DND-41 (cell line): ENCODE measurements around the gene PARVA.

ENCODE experiments used
- ATAC-seq: fragments of 200-7000 bp; cut with Tn5 transposase; 3 replicates; pipeline ENCODE4 v1.9.1; 2021; ENCODE audit warnings: low read depth; ENCODE audit not compliant: insufficient read depth
- DNase-seq: peaks from one replicate; pipeline ENCODE4 v3.0.0-alpha.2; 2020
- H2AFZ ChIP-seq: 2 replicates; pipeline ENCODE4 v1.6.0; 2012; ENCODE audit warnings: low read depth, low read length
- H3K27ac ChIP-seq: 2 replicates; pipeline ENCODE4 v1.5.1; 2012; ENCODE audit warnings: low read length, inconsistent platforms
- H3K27me3 ChIP-seq: fragments of 200-600 bp; sonication (generic); 2 replicates; pipeline ENCODE4 v1.6.0; 2012; ENCODE audit warnings: low read length, mild to moderate bottlenecking, inconsistent platforms; ENCODE audit not compliant: insufficient read depth, poor library complexity
- H3K36me3 ChIP-seq: 2 replicates; pipeline ENCODE4 v1.5.1; 2012; ENCODE audit warnings: low read length, inconsistent platforms; ENCODE audit not compliant: insufficient read depth
- H3K4me1 ChIP-seq: 2 replicates; pipeline ENCODE4 v1.5.1; 2012; ENCODE audit warnings: mild to moderate bottlenecking, low read length; ENCODE audit not compliant: insufficient read depth
- H3K4me2 ChIP-seq: 2 replicates; pipeline ENCODE4 v1.6.0; 2012; ENCODE audit warnings: mild to moderate bottlenecking, moderate library complexity, low read length, inconsistent platforms; ENCODE audit not compliant: insufficient read depth
- H3K4me3 ChIP-seq, 2 experiments: fragments of 200-600 bp in 1 of 2; shearing (Covaris generic) in 1 of 2; 2 replicates each; pipeline ENCODE4 v1.5.1; 2012 to 2016; ENCODE audit warnings: inconsistent platforms in 2 of 2, low read length in 2 of 2, mild to moderate bottlenecking in 2 of 2, low read depth in 1 of 2, moderate library complexity in 1 of 2
- H3K79me2 ChIP-seq: 2 replicates; pipeline ENCODE4 v1.6.0; 2012; ENCODE audit warnings: low read length, inconsistent platforms; ENCODE audit not compliant: insufficient read depth
- H3K9ac ChIP-seq: 2 replicates; pipeline ENCODE4 v1.6.0; 2012; ENCODE audit warnings: low read depth, mild to moderate bottlenecking, inconsistent platforms, low read length, moderate library complexity
- H3K9me3 ChIP-seq: 2 replicates; pipeline ENCODE4 v1.5.1; 2012; ENCODE audit warnings: low read length, moderate library complexity, mild to moderate bottlenecking, inconsistent platforms; ENCODE audit not compliant: insufficient read depth, severe bottlenecking
- H4K20me1 ChIP-seq: 2 replicates; pipeline ENCODE4 v1.6.0; 2012; ENCODE audit warnings: low read length; ENCODE audit not compliant: insufficient read depth
- EZH2 ChIP-seq: IDR thresholded peaks from 3 replicates; pipeline ENCODE4 v1.6.1; 2012; ENCODE audit warnings: borderline replicate concordance, low read depth, mild to moderate bottlenecking, moderate library complexity, low read length, inconsistent platforms; ENCODE audit not compliant: severe bottlenecking
- TF ChIP-seq, protein P1 (sequence below): IDR thresholded peaks from 2 replicates; pipeline ENCODE4 v1.5.1; 2012; ENCODE audit warnings: borderline replicate concordance, low read length, moderate library complexity, mild to moderate bottlenecking; ENCODE audit not compliant: poor library complexity, severe bottlenecking; ENCODE audit errors: extremely low read depth

PARVA gene

DNA sequence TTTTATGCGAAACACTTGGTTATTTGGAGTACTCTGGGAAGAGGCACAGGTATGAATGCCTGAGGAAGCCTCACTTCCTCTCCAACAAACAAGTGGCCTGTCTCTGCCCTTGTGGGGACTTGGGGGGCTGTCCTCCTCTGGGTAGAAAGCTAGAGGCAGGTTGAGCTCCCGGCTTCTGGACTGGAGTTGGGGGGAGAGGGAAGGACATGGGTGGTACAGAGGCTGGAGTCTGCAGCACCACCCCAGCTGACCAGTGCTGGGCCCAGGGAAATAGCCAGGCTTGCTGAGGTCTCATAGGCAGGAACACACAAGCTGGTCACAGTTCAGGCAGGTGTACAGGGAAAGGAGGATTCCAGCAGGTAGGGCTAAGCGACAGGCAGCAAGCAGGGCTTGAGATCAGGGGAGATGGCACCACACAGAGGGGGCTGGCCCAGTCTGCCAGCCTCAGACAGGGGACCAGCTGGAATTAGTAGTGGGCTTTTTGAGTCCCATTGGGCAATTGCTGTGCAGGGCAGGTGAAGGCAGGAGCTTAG lies 161.6 kb downstream of the PARVA start:
- no peak for ATAC-seq
- H3K79me2 ChIP-seq, result no peaks in the 10 kb centered on the region
- no peaks in the 10 kb centered on the region for H3K36me3 ChIP-seq
- no peak overlapping the region for H2AFZ ChIP-seq
- peaks cover 27% of the 10 kb centered on the region for H3K27me3 ChIP-seq
- no peak overlapping the region for H3K27ac ChIP-seq
- H3K9ac ChIP-seq, result no peak overlapping the region
- no peaks in the 10 kb centered on the region for H3K4me1 ChIP-seq
- H4K20me1 ChIP-seq, result no peaks in the 10 kb centered on the region
- no peak for TF ChIP-seq EZH2
- TF ChIP-seq, protein P1, sequence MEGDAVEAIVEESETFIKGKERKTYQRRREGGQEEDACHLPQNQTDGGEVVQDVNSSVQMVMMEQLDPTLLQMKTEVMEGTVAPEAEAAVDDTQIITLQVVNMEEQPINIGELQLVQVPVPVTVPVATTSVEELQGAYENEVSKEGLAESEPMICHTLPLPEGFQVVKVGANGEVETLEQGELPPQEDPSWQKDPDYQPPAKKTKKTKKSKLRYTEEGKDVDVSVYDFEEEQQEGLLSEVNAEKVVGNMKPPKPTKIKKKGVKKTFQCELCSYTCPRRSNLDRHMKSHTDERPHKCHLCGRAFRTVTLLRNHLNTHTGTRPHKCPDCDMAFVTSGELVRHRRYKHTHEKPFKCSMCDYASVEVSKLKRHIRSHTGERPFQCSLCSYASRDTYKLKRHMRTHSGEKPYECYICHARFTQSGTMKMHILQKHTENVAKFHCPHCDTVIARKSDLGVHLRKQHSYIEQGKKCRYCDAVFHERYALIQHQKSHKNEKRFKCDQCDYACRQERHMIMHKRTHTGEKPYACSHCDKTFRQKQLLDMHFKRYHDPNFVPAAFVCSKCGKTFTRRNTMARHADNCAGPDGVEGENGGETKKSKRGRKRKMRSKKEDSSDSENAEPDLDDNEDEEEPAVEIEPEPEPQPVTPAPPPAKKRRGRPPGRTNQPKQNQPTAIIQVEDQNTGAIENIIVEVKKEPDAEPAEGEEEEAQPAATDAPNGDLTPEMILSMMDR, result no peak
- DNase-seq, result no peak
- H3K4me2 ChIP-seq, result no peak overlapping the region
- no peaks in the 10 kb centered on the region for H3K9me3 ChIP-seq
- H3K4me3 ChIP-seq, result no peak overlapping the region

DNA sequence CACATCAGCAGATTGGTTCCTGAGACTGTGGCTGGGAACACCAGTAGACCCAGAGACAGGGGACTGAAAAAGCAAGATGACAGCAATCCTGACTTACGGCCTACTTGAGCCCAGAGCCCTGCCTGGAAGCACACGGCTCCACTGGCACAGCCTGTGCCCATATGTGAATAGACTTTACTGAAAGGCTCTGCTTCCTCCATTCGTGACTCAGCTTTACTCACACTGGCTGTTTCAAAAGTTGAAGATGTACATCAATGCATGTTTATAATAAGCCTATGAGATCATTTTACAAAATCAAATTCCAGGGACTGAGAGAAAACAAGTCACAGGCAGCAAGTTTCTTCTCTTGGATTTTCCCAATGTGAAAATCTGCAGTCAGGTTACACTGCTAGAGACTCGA lies 162.2 kb downstream of the PARVA start:
- Histone ChIP-seq H3K27ac (no peak overlapping the region), H3K4me3 (no peak overlapping the region), H3K27me3 (peaks cover 23% of the 10 kb centered on the region), H3K4me1 (no peaks in the 10 kb centered on the region), H3K4me2 (no peak overlapping the region), H2AFZ (no peak overlapping the region), H3K9me3 (no peaks in the 10 kb centered on the region), H3K9ac (no peak overlapping the region), H3K36me3 (no peaks in the 10 kb centered on the region), H3K79me2 (no peaks in the 10 kb centered on the region), H4K20me1 (no peaks in the 10 kb centered on the region)
- TF ChIP-seq, protein P1, result no peak
- TF ChIP-seq EZH2, result no peak
- ATAC-seq (no peak), DNase-seq (no peak)

GRCh38 chr11:12540075-12540680 lies 162.8 kb downstream of the PARVA start:
- H3K9ac ChIP-seq, result no peak overlapping the region
- no peaks in the 10 kb centered on the region for H3K36me3 ChIP-seq
- no peak overlapping the region for H3K4me3 ChIP-seq
- no peaks in the 10 kb centered on the region for H3K9me3 ChIP-seq
- no peaks in the 10 kb centered on the region for H3K79me2 ChIP-seq
- ATAC-seq, result no peak
- DNase-seq, result no peak
- H3K4me1 ChIP-seq, result no peaks in the 10 kb centered on the region
- H3K4me2 ChIP-seq, result no peak overlapping the region
- no peak overlapping the region for H3K27ac ChIP-seq
- H3K27me3 ChIP-seq, result peaks cover 19% of the 10 kb centered on the region
- H2AFZ ChIP-seq, result no peak overlapping the region
- TF ChIP-seq, protein P1, result no peak
- TF ChIP-seq EZH2, result no peak
- H4K20me1 ChIP-seq, result no peaks in the 10 kb centered on the region
